ENCODE results near the gene ZNF646. TPM values are rescaled to one million over a fixed set of nuclear protein-coding genes. Genes with fewer than 3 reads are reported as not detected.

ZNF646 gene, protein sequence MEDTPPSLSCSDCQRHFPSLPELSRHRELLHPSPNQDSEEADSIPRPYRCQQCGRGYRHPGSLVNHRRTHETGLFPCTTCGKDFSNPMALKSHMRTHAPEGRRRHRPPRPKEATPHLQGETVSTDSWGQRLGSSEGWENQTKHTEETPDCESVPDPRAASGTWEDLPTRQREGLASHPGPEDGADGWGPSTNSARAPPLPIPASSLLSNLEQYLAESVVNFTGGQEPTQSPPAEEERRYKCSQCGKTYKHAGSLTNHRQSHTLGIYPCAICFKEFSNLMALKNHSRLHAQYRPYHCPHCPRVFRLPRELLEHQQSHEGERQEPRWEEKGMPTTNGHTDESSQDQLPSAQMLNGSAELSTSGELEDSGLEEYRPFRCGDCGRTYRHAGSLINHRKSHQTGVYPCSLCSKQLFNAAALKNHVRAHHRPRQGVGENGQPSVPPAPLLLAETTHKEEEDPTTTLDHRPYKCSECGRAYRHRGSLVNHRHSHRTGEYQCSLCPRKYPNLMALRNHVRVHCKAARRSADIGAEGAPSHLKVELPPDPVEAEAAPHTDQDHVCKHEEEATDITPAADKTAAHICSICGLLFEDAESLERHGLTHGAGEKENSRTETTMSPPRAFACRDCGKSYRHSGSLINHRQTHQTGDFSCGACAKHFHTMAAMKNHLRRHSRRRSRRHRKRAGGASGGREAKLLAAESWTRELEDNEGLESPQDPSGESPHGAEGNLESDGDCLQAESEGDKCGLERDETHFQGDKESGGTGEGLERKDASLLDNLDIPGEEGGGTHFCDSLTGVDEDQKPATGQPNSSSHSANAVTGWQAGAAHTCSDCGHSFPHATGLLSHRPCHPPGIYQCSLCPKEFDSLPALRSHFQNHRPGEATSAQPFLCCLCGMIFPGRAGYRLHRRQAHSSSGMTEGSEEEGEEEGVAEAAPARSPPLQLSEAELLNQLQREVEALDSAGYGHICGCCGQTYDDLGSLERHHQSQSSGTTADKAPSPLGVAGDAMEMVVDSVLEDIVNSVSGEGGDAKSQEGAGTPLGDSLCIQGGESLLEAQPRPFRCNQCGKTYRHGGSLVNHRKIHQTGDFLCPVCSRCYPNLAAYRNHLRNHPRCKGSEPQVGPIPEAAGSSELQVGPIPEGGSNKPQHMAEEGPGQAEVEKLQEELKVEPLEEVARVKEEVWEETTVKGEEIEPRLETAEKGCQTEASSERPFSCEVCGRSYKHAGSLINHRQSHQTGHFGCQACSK (N-terminal part only)
- 9.3 to 10.8 TPM (median 9.9 TPM) in 5 replicates for total RNA-seq (2022; extraction: Qiagen RNA extraction)

GRCh38 chr16:31073970-31074813 is at the start of gene ZNF646, which contains the start of gene ZNF668:
Gene ZNF646, plus strand, starts transcription at chr16:31074422. Its CDS starts 1,903 bp downstream, at chr16:31076325.
Gene ZNF668, minus strand, starts transcription at chr16:31074240. Its CDS starts 9,781 bp downstream, at chr16:31064459.

GRCh38 chr16:31032736-31033708 is 41.2 kb upstream of the ZNF646 start, which contains the start of gene STX4:
Gene STX4, plus strand, starts transcription at chr16:31033558. Its CDS starts 248 bp downstream, at chr16:31033806.

DNA sequence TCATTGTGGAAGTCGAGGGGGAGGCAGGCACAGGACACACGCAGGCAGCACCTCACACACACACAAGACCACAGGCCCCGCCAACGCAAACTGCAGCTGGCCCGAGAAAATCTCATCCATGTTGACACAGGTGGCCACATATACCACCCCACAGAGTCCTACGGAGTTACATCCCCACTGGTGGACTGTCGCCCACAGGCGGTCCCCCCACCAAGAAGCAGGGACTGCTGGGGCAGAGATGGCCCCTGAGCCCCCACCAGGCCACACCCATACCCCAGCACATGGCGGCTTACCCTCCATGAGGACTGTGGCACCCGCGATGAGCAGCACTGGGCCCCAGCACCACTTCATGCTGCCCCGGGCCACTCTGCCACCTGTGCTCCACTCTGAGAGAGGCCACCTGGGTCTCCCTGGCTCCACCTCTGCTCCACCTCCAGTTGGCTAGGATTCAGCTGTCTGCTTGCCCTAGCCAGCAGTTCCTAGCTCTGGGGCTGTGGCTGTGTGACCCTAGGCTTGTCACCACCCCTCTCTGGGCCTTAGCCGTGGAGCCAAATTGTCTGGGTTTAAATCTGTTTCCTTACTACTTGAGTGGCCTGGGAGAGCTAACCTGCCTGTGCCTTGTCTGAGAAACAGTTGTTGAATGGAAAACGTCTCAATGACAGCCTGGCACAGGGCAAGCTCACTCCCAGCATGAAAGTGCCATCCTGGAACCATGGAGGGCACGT is 14.4 kb downstream of the ZNF646 start, which contains the start of gene PRSS53:
TSS of gene PRSS53 (minus strand) at position 485 of the 725 bp plus-strand sequence. CDS start at position 351, 134 bp downstream.

DNA sequence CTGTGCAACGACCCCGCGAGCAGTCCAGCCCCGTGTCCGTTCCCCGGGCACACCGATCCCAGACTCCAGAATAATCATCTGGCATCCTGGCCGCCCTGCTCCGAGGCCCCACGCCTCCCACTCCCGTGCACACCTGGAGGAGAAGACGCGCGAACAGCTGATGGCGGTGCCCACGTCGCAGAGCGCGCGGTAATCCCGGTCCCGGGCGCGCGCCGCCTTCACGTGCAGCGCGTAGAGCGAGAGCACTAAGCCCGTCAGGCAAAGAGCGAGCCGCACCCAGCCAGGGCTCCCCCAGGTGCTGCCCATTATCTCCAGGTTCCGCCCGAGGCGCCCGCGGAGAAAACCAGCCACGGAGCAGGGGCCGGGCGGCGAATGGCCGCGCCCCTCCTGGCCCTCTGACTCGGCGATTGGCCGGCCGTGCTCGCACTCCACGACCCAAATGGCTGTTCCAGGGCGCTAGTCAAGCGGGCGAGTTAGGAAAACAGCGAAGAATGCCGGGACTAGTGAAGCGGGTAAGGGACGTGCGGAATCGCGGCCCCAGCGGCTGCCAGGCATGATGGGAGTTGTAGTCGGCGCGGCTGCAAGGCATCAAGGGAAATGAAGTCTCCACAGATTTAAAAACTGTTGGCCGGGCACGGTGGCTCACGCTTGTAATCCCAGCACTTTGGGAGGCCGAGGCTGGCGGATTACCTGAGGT is 20.4 kb downstream of the ZNF646 start, which contains the start of gene VKORC1:
TSS of gene VKORC1 (minus strand) at position 374 of the 697 bp plus-strand sequence. CDS start at position 306, 68 bp downstream.

DNA sequence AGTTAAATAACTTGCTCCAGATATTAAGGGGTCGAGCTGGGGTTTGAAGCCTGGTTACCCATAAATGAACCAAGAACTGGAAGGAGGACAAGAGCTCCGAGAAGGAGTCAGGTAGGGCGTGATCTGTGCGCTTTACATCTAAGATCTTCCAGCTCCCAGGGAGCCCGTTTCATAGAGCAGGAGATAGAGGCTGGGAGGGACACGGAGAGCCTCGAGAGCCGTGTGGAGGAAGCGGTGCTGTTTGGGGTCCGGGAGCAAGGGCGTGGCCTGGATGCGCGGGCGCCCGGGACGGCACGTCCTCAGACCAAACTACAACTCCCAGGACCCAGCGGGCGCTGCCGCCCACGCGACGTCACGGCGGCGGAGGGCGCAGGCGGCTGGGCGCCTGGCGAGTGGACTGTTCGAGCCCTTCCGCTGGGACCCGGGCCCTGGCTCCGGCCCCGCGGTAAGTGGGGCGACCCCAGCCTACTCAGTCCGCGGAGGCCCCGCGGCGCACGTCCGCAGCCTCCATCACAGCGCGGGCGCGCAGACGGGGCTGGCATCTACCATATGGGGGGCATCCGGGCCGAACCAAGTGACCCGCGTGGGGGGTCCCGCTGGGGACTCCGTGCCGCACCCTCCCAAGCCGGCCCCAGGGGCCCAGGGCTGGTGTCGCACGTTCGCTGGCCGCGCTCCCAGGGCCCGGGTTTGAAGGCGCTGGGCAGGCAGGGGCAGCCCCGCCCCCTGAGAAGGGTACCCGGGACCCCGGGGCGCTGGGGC is 34.0 kb downstream of the ZNF646 start, which contains the start of gene BCKDK:
TSS of gene BCKDK (plus strand) at position 352 of the 759 bp plus-strand sequence. CDS start 838 bp downstream, outside the sequence.

GRCh38 chr16:31117384-31118222 is 43.4 kb downstream of the ZNF646 start, which contains the start of gene KAT8:
Gene KAT8, plus strand, starts transcription at chr16:31117664. Its CDS starts 18 bp downstream, at chr16:31117682.

Other genes starting within 250 kb of the ZNF646 start
- gene BCL7C, start 180.3 kb upstream of the ZNF646 start, total RNA-seq (2022; extraction: Qiagen RNA extraction): 26.3 to 45.4 TPM (median 43.8 TPM) in 5 replicates
- 0.16 to 0.29 TPM (median 0.17 TPM) in 5 replicates for gene CTF1, start 177.8 kb upstream of the ZNF646 start, total RNA-seq (2022; extraction: Qiagen RNA extraction)
- gene FBXL19, start 150.8 kb upstream of the ZNF646 start, total RNA-seq (2022; extraction: Qiagen RNA extraction): 12.0 to 20.0 TPM (median 16.8 TPM) in 5 replicates
- gene ORAI3, start 125.4 kb upstream of the ZNF646 start, total RNA-seq (2022; extraction: Qiagen RNA extraction): 10.3 to 14.7 TPM (median 12.3 TPM) in 5 replicates
- 18.3 to 20.3 TPM (median 18.6 TPM) in 5 replicates for gene SETD1A, start 116.7 kb upstream of the ZNF646 start, total RNA-seq (2022; extraction: Qiagen RNA extraction)
- gene HSD3B7, start 89.2 kb upstream of the ZNF646 start, total RNA-seq (2022; extraction: Qiagen RNA extraction): 13.5 to 17.0 TPM (median 14.5 TPM) in 5 replicates
- gene STX1B, start 63.8 kb upstream of the ZNF646 start, total RNA-seq (2022; extraction: Qiagen RNA extraction): 1.4 to 1.7 TPM (median 1.6 TPM) in 5 replicates
- gene STX4, start 40.9 kb upstream of the ZNF646 start, total RNA-seq (2022; extraction: Qiagen RNA extraction): 49.2 to 67.7 TPM (median 62.8 TPM) in 5 replicates
- gene ZNF668, start 182 bp upstream of the ZNF646 start, total RNA-seq (2022; extraction: Qiagen RNA extraction): 13.2 to 20.9 TPM (median 15.8 TPM) in 5 replicates
- gene PRSS53, start 14.5 kb downstream of the ZNF646 start, total RNA-seq (2022; extraction: Qiagen RNA extraction): 1.1 to 2.1 TPM (median 1.4 TPM) in 5 replicates
- 99.8 to 149 TPM (median 147 TPM) in 5 replicates for gene VKORC1, start 20.4 kb downstream of the ZNF646 start, total RNA-seq (2022; extraction: Qiagen RNA extraction)
- 42.8 to 59.1 TPM (median 54.4 TPM) in 5 replicates for gene BCKDK, start 34.0 kb downstream of the ZNF646 start, total RNA-seq (2022; extraction: Qiagen RNA extraction)
- gene KAT8, start 43.2 kb downstream of the ZNF646 start, total RNA-seq (2022; extraction: Qiagen RNA extraction): 44.4 to 51.1 TPM (median 49.2 TPM) in 5 replicates
- 1.2 to 1.8 TPM (median 1.4 TPM) in 5 replicates for gene PRSS8, start 61.3 kb downstream of the ZNF646 start, total RNA-seq (2022; extraction: Qiagen RNA extraction)
- 0.84 to 2.1 TPM (median 1.3 TPM) in 5 replicates for gene PRSS36, start 75.6 kb downstream of the ZNF646 start, total RNA-seq (2022; extraction: Qiagen RNA extraction)
- gene FUS, start 105.7 kb downstream of the ZNF646 start, total RNA-seq (2022; extraction: Qiagen RNA extraction): 494 to 572 TPM (median 537 TPM) in 5 replicates
- gene PYCARD, start 128.3 kb downstream of the ZNF646 start, total RNA-seq (2022; extraction: Qiagen RNA extraction): 26.9 to 41.9 TPM (median 35.6 TPM) in 5 replicates
- gene TRIM72, start 139.7 kb downstream of the ZNF646 start, total RNA-seq (2022; extraction: Qiagen RNA extraction): 0.01 to 0.06 TPM (median 0.02 TPM) in 5 replicates
- gene PYDC1, start 142.7 kb downstream of the ZNF646 start, total RNA-seq (2022; extraction: Qiagen RNA extraction): not detected in 5 replicates
- 1.1 to 1.6 TPM (median 1.3 TPM) in 5 replicates for gene ITGAM, start 185.6 kb downstream of the ZNF646 start, total RNA-seq (2022; extraction: Qiagen RNA extraction)